PC-9 (cell line): ENCODE data around the gene PRDM16.

Source experiments
- CTCF ChIP-seq: fragments of 200-600 bp; sonication (generic); conservative IDR thresholded peaks from 2 replicates; pipeline ENCODE4 v1.6.1; 2017; ENCODE audit warnings: mixed run types, antibody characterized with exemption, mild to moderate bottlenecking, moderate library complexity
- EZH2 ChIP-seq: fragments of 200-600 bp; sonication (generic); IDR thresholded peaks from 2 replicates; pipeline ENCODE4 v1.8.0; 2017; ENCODE audit warnings: antibody characterized with exemption, low read depth

- TF ChIP-seq EZH2: no peak
- no peak for TF ChIP-seq CTCF
Measured at GRCh38 chr1:3130268-3130667, 61.3 kb downstream of the PRDM16 start.
